ENCODE measurements around the gene IGLON5. TPM values are rescaled to one million over a fixed set of nuclear protein-coding genes. Genes with fewer than 3 reads are reported as not detected.
A peak's percentile ranks its signal among the peaks of the same experiment; 100 is the strongest.

Gene IGLON5
- total and polyA plus RNA-seq, 2 experiments from 2014 or later = 5.0 to 29.1 TPM

DNA sequence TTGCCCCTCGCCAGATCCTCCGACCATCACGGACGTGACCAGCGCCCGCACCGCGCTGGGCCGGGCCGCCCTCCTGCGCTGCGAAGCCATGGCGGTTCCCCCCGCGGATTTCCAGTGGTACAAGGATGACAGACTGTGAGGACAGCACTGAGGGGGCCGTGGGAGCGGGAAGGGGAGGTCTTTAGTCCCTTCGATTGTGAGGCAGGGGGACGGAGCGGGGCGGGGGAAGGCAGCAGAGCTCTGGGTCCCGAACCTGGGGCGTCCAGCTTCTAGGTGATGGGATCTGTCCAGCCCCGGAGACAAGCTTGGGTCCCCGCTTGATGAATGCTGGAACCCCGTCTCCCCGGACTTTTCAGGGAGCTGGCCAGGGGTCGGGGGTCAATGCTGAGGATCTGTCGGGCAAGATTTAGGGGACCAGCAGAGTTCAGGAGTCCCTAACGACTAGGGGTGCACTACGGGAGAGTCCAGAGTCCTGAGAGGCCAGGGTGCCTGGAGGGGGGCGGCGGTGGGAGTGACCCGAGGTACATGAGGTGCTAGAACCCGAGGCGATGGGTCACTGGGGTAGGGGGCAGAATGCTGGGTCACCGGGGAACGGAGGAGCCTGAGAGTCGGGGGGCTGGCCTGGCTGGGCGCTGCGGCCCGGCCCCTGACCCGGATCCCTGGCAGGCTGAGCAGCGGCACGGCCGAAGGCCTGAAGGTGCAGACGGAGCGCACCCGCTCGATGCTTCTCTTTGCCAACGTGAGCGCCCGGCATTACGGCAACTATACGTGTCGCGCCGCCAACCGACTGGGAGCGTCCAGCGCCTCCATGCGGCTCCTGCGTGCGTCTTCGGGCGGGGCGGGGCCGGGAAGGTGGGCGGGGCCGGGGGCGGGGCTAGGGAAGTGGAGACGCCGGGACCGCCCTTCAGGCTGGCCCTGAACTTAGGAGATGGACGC, 15.9 kb downstream of the IGLON5 start:
- Histone ChIP-seq H3K4me2 (peak overlapping the region; percentile 95), H3K4me1 (ENCODE audit: insufficient read depth) (peaks cover 10% of the 10 kb centered on the region; the same call in 1 of the 2 replicates), H3K27me3 (ENCODE audit: insufficient read depth) (peaks cover 17% of the 10 kb centered on the region), H3K4me3 (peak overlapping the region; percentile 69), H3K79me2 (replicated peaks; ENCODE audit: insufficient read depth) (no peaks in the 10 kb centered on the region), H3F3A (replicated peaks; ENCODE audit: low read depth) (no peaks in the 10 kb centered on the region), H4K20me1 (replicated peaks; ENCODE audit: insufficient read depth) (0 out of 2 replicates have a peak, but pooled peaks cover 2% of the 10 kb centered on the region), H3K36me3 (ENCODE audit: insufficient read depth) (0 out of 2 replicates have a peak, but pooled peaks cover 6% of the 10 kb centered on the region), H3K27ac (ENCODE audit: low read depth) (no peak overlapping the region), H3K9me2 (ENCODE audit: insufficient read depth) (no peaks in the 10 kb centered on the region), H2AFZ (peak overlapping the region; percentile 91)
- H3K27me3 Mint-ChIP-seq (ENCODE audit: insufficient read depth, low read depth, poor library complexity) = peaks cover 24% of the 10 kb centered on the region
- H3K4me3 Mint-ChIP-seq = peak overlapping the region; percentile 68
- H3K4me1 Mint-ChIP-seq = peaks cover 18% of the 10 kb centered on the region
- H3K27ac Mint-ChIP-seq = 0 out of 2 replicates have a peak overlapping the region, but pooled peaks have one; percentile 60
- H3K36me3 Mint-ChIP-seq (ENCODE audit: low read depth) = peaks cover 34% of the 10 kb centered on the region
- TF ChIP-seq CREB1 (CRISPR knock-in tag; IDR thresholded peaks at IDR 0.05; ENCODE audit: low read depth) (peak; percentile 47; the same call in 1 of the 2 replicates), ZNF331 (CRISPR knock-in tag; IDR thresholded peaks at IDR 0.05; ENCODE audit: low read depth) (no peak), CTCF (conservative IDR thresholded peaks at IDR 0.05; ENCODE audit: low read depth in 2 of 2) (peak; percentile 29 to 59; a peak in 3 of 4 replicates), ZNF114 (CRISPR knock-in tag; IDR thresholded peaks at IDR 0.05) (no peak), POLR2AphosphoS5 (IDR thresholded peaks at IDR 0.05; ENCODE audit: low read depth) (peak; percentile 73), JUNB (IDR thresholded peaks at IDR 0.05; ENCODE audit: unreplicated experiment) (no peak), EZH2phosphoT487 (IDR thresholded peaks at IDR 0.05; ENCODE audit: unreplicated experiment) (no peak)
- TF ChIP-seq, protein P1, sequence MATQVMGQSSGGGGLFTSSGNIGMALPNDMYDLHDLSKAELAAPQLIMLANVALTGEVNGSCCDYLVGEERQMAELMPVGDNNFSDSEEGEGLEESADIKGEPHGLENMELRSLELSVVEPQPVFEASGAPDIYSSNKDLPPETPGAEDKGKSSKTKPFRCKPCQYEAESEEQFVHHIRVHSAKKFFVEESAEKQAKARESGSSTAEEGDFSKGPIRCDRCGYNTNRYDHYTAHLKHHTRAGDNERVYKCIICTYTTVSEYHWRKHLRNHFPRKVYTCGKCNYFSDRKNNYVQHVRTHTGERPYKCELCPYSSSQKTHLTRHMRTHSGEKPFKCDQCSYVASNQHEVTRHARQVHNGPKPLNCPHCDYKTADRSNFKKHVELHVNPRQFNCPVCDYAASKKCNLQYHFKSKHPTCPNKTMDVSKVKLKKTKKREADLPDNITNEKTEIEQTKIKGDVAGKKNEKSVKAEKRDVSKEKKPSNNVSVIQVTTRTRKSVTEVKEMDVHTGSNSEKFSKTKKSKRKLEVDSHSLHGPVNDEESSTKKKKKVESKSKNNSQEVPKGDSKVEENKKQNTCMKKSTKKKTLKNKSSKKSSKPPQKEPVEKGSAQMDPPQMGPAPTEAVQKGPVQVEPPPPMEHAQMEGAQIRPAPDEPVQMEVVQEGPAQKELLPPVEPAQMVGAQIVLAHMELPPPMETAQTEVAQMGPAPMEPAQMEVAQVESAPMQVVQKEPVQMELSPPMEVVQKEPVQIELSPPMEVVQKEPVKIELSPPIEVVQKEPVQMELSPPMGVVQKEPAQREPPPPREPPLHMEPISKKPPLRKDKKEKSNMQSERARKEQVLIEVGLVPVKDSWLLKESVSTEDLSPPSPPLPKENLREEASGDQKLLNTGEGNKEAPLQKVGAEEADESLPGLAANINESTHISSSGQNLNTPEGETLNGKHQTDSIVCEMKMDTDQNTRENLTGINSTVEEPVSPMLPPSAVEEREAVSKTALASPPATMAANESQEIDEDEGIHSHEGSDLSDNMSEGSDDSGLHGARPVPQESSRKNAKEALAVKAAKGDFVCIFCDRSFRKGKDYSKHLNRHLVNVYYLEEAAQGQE (IDR thresholded peaks at IDR 0.05; ENCODE audit: unreplicated experiment) = peak; percentile 36
- TF ChIP-seq, protein P2, sequence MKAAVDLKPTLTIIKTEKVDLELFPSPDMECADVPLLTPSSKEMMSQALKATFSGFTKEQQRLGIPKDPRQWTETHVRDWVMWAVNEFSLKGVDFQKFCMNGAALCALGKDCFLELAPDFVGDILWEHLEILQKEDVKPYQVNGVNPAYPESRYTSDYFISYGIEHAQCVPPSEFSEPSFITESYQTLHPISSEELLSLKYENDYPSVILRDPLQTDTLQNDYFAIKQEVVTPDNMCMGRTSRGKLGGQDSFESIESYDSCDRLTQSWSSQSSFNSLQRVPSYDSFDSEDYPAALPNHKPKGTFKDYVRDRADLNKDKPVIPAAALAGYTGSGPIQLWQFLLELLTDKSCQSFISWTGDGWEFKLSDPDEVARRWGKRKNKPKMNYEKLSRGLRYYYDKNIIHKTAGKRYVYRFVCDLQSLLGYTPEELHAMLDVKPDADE (IDR thresholded peaks at IDR 0.05) = no peak
- H3K9me3 Mint-ChIP-seq = no peaks in the 10 kb centered on the region; the same call in 2 of the 3 replicates
- ATAC-seq = peak; percentile 83
- DNase-seq (ENCODE audit: low spot score) = peak; percentile 92

Measured in GM23338 (cell line).